T-helper 2 cell treated with Interferon-gamma antibody and Interleukin-4, amounts not matched to agents 5 μg/mL and 100 μg/mL, for 36 hours (primary cell): ENCODE data around the gene TMEM132D.

Source experiments
- DNase-seq: peaks from one replicate; pipeline ENCODE4 v3.0.0; 2021; ENCODE audit warnings: low spot score
- H3K27ac Mint-ChIP-seq: one replicate; pipeline ENCODE4 v1.8.0; 2021; ENCODE audit warnings: mild to moderate bottlenecking, mixed read lengths
- H3K27me3 Mint-ChIP-seq: one replicate; pipeline ENCODE4 v1.8.0; 2021; ENCODE audit warnings: low read depth, mixed read lengths
- H3K36me3 Mint-ChIP-seq: one replicate; pipeline ENCODE4 v1.8.0; 2021; ENCODE audit warnings: low read depth, mixed read lengths
- H3K4me1 Mint-ChIP-seq: one replicate; pipeline ENCODE4 v1.8.0; 2021; ENCODE audit warnings: low read depth, mixed read lengths
- H3K4me3 Mint-ChIP-seq: one replicate; pipeline ENCODE4 v1.8.0; 2022; ENCODE audit warnings: mild to moderate bottlenecking, moderate library complexity, mixed read lengths
- H3K9me3 Mint-ChIP-seq: one replicate; pipeline ENCODE4 v1.8.0; 2021; ENCODE audit warnings: mixed read lengths

The TMEM132D gene

GRCh38 chr12:129496226-129496625 lies 407.6 kb downstream of the TMEM132D start:
- no peaks in the 10 kb centered on the region for H3K36me3 Mint-ChIP-seq
- H3K27me3 Mint-ChIP-seq: no peaks in the 10 kb centered on the region
- no peak for DNase-seq
- H3K4me3 Mint-ChIP-seq: no peak overlapping the region
- peaks cover 27% of the 10 kb centered on the region for H3K9me3 Mint-ChIP-seq
- H3K4me1 Mint-ChIP-seq: no peaks in the 10 kb centered on the region
- no peak overlapping the region for H3K27ac Mint-ChIP-seq

DNA sequence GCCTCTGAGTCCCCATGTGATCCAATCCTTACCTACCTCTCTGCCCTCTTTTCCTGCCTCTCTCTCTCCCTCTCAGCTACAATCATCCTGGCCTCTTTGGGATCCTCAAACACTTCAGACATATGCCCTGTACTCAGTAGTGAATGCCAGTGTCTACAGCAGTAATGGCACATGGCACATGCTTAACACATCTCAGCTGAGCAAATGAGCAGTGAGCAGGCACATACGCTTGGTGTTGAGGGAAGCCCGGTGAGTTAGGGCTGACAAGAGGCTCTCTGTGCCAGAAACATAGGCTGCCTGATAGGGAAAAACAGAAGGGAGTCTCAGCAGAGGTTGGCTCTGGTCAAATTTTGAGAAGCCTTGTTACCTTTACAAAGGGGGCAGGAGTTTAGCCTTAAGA lies 409.1 kb downstream of the TMEM132D start:
- H3K36me3 Mint-ChIP-seq: no peaks in the 10 kb centered on the region

GRCh38 chr12:129494260-129494659 lies 409.6 kb downstream of the TMEM132D start:
- Mint-ChIP-seq H3K9me3 (peaks cover 23% of the 10 kb centered on the region), H3K27me3 (no peaks in the 10 kb centered on the region), H3K4me1 (no peaks in the 10 kb centered on the region), H3K4me3 (no peak overlapping the region), H3K36me3 (no peaks in the 10 kb centered on the region), H3K27ac (no peak overlapping the region)
- no peak for DNase-seq

More for the DNA sequence above, 409.1 kb downstream of the TMEM132D start:
- Mint-ChIP-seq H3K4me1 (no peaks in the 10 kb centered on the region), H3K27ac (no peak overlapping the region), H3K4me3 (no peak overlapping the region), H3K9me3 (peaks cover 21% of the 10 kb centered on the region), H3K27me3 (no peaks in the 10 kb centered on the region)
- no peak for DNase-seq

GRCh38 chr12:129489100-129489676 lies 414.6 kb downstream of the TMEM132D start:
- Mint-ChIP-seq H3K36me3 (no peaks in the 10 kb centered on the region), H3K4me3 (no peak overlapping the region), H3K9me3 (peaks cover 21% of the 10 kb centered on the region), H3K27me3 (no peaks in the 10 kb centered on the region), H3K4me1 (no peaks in the 10 kb centered on the region), H3K27ac (no peak overlapping the region)
- no peak for DNase-seq

- H3K4me3 Mint-ChIP-seq: no peak overlapping the region
- DNase-seq: no peak
- H3K9me3 Mint-ChIP-seq: peaks cover 18% of the 10 kb centered on the region
- no peak overlapping the region for H3K27ac Mint-ChIP-seq
- no peaks in the 10 kb centered on the region for H3K4me1 Mint-ChIP-seq
- no peaks in the 10 kb centered on the region for H3K36me3 Mint-ChIP-seq
- no peaks in the 10 kb centered on the region for H3K27me3 Mint-ChIP-seq
Measured at GRCh38 chr12:129486931-129487330, 416.9 kb downstream of the TMEM132D start.

DNA sequence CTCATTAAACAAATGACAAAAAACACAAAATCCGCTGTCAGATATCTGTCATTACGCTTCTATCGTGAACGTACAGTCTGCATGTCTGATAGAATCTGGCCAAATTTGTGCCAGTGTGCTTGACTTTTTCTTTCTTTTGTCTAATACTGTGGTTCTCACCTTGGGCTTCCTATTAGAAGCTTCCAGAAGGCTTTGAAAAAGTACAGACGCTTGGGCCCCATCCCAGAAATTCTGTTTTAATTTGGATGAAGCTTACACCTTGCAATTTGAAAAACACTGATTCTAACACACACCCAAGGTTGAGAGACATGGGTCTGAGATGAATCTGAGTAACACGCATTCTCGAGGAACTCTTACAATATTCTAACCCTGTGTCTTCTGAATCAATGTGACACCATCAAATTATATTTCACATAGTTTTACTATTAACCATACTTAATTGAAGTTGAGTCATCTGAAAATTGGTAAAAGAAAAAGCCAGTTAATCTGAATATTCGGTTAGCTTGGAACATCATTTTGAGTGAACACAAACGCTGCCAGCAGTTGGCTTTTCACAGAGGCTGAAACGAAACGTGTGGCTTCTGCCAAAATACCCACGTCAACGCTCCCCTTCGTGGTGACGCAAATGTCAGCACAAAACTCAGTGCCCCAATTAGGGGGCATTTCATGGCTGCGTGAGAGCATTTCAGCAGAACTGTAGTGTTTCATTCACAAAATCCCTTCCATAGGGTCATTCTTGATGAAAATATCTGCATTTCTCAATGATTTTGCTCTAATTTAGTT lies 420.5 kb downstream of the TMEM132D start:
- no peaks in the 10 kb centered on the region for H3K36me3 Mint-ChIP-seq
- no peaks in the 10 kb centered on the region for H3K27me3 Mint-ChIP-seq
- H3K4me3 Mint-ChIP-seq: no peak overlapping the region
- H3K9me3 Mint-ChIP-seq: peaks cover 16% of the 10 kb centered on the region
- no peak for DNase-seq
- no peaks in the 10 kb centered on the region for H3K4me1 Mint-ChIP-seq
- no peak overlapping the region for H3K27ac Mint-ChIP-seq

DNA sequence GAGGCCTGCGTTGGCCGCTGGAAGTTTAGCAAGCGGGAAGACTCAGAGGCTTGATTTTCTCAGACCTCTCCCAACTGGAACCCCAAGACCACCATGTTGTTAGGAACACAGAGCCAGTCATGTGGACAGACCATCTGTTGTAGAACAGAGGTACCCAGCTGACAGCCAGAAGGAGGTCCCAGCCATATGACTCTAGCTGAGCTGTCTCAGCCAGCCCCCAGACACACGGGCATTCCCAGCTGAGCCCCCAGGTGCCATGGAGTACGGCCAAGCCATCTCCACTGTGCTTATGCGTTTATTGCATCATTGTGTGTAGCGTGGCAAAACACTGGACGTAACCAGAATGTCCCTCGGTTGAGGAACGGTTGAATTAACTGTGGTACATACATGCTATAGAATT lies 421.9 kb downstream of the TMEM132D start:
- no peak overlapping the region for H3K27ac Mint-ChIP-seq
- no peaks in the 10 kb centered on the region for H3K4me1 Mint-ChIP-seq
- H3K4me3 Mint-ChIP-seq: no peak overlapping the region
- no peaks in the 10 kb centered on the region for H3K36me3 Mint-ChIP-seq
- no peaks in the 10 kb centered on the region for H3K27me3 Mint-ChIP-seq
- DNase-seq: no peak
- peaks cover 21% of the 10 kb centered on the region for H3K9me3 Mint-ChIP-seq

GRCh38 chr12:129470196-129470595 lies 433.6 kb downstream of the TMEM132D start:
- no peaks in the 10 kb centered on the region for H3K36me3 Mint-ChIP-seq
- H3K27me3 Mint-ChIP-seq: no peaks in the 10 kb centered on the region
- peaks cover 35% of the 10 kb centered on the region for H3K9me3 Mint-ChIP-seq
- no peak overlapping the region for H3K27ac Mint-ChIP-seq
- no peak overlapping the region for H3K4me3 Mint-ChIP-seq
- H3K4me1 Mint-ChIP-seq: no peaks in the 10 kb centered on the region
- no peak for DNase-seq

- peaks cover 32% of the 10 kb centered on the region for H3K9me3 Mint-ChIP-seq
- DNase-seq: no peak
- no peak overlapping the region for H3K27ac Mint-ChIP-seq
- no peaks in the 10 kb centered on the region for H3K36me3 Mint-ChIP-seq
- no peak overlapping the region for H3K4me3 Mint-ChIP-seq
- H3K4me1 Mint-ChIP-seq: no peaks in the 10 kb centered on the region
- no peaks in the 10 kb centered on the region for H3K27me3 Mint-ChIP-seq
Measured at GRCh38 chr12:129467726-129468125, 436.1 kb downstream of the TMEM132D start.

DNA sequence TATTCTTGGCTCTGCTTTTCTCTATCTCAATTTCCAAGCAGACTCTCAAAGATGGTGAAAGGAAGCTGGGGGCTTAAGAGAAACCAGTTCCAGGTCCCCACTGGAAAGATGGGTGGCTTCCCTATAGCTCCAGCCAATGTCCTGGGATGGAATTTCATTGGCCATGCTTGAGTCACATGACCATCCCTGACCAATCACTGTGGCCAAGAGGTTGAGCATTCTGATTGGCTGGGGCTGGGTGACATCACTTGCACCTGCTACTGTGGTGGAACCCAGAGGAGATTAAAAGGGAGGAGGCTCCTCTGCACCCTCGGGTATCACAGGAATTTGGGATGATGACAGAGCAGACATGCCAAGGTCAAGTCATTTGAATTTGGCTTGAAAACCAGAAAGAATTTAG lies 436.5 kb downstream of the TMEM132D start:
- DNase-seq: no peak
- Mint-ChIP-seq H3K36me3 (no peaks in the 10 kb centered on the region), H3K4me3 (no peak overlapping the region), H3K27me3 (no peaks in the 10 kb centered on the region), H3K9me3 (peaks cover 31% of the 10 kb centered on the region), H3K27ac (no peak overlapping the region), H3K4me1 (no peaks in the 10 kb centered on the region)

DNA sequence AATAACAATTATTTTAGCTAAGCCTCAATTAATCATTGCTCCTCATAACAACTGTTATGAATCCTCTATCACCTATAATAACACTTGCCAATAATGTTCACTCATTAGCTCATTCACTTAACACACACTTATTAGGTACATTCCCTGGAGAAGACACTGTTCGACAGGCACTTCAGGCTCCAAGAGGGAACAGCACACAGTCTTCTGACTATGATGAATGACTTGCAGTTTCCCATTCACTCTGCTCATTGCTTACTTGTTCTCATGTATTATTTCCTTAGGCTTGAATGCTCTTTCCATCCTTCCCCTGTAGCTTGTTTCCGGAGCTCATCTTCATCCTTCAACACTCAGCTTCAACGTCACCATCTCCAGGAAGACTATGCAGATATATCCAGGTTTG lies 437.3 kb downstream of the TMEM132D start:
- Mint-ChIP-seq H3K4me3 (no peak overlapping the region), H3K27me3 (no peaks in the 10 kb centered on the region), H3K9me3 (peaks cover 34% of the 10 kb centered on the region), H3K4me1 (no peaks in the 10 kb centered on the region), H3K36me3 (no peaks in the 10 kb centered on the region), H3K27ac (no peak overlapping the region)
- no peak for DNase-seq

- no peaks in the 10 kb centered on the region for H3K4me1 Mint-ChIP-seq
- H3K4me3 Mint-ChIP-seq: no peak overlapping the region
- H3K9me3 Mint-ChIP-seq: peaks cover 37% of the 10 kb centered on the region
- no peaks in the 10 kb centered on the region for H3K36me3 Mint-ChIP-seq
- no peak for DNase-seq
- no peaks in the 10 kb centered on the region for H3K27me3 Mint-ChIP-seq
- no peak overlapping the region for H3K27ac Mint-ChIP-seq
Measured at GRCh38 chr12:129459886-129460285, 443.9 kb downstream of the TMEM132D start.

DNA sequence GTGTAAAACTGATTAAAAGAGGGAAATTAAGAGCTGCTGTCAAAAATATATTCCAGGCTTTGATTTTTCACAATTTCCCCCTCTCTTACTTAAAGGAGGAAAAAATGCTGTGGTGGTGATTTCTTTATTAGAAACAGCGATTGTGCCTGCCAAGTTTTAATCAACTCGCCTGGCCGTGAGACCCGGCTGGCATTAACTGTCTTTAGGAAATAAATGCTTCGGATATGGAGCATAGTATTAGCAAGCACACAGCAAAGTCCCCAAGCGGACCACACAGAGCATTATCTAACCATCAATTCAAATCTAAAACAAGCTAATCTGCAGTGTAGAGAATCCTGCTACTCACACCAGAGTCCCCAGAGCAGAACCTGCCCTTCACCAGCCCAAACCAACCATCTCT lies 457.1 kb downstream of the TMEM132D start:
- H3K27ac Mint-ChIP-seq: no peak overlapping the region
- DNase-seq: no peak
- no peak overlapping the region for H3K4me3 Mint-ChIP-seq
- H3K27me3 Mint-ChIP-seq: no peaks in the 10 kb centered on the region
- H3K9me3 Mint-ChIP-seq: peaks cover 30% of the 10 kb centered on the region
- H3K4me1 Mint-ChIP-seq: no peaks in the 10 kb centered on the region
- no peaks in the 10 kb centered on the region for H3K36me3 Mint-ChIP-seq

- no peak for DNase-seq
- Mint-ChIP-seq H3K27me3 (no peaks in the 10 kb centered on the region), H3K4me1 (no peaks in the 10 kb centered on the region), H3K27ac (no peak overlapping the region), H3K36me3 (no peaks in the 10 kb centered on the region), H3K9me3 (peaks cover 55% of the 10 kb centered on the region), H3K4me3 (no peak overlapping the region)
Measured at GRCh38 chr12:129440278-129440677, 463.5 kb downstream of the TMEM132D start.

DNA sequence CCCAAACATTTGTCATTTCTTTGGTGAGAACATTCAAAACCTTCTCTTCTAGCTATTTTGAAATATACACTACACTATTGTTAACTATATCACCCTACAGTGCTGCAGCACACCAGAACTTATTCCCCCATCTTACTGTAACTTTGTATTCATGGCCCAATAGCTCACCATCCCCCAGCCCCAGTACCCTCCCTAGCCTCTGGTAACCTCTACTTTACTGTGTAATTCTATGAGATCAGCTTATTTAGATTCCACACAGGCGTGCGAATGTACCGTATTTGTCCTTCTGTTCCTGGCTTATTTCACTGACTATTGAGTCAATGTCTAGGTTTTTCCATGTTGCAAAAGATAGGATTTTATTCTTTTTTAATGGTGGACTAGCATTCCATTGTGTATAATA lies 469.0 kb downstream of the TMEM132D start:
- Mint-ChIP-seq H3K9me3 (peaks cover 46% of the 10 kb centered on the region), H3K4me1 (no peaks in the 10 kb centered on the region), H3K36me3 (no peaks in the 10 kb centered on the region), H3K4me3 (no peak overlapping the region), H3K27me3 (no peaks in the 10 kb centered on the region), H3K27ac (no peak overlapping the region)
- no peak for DNase-seq
